Hypothalamus (tissue), 51 donors: ENCODE results near the gene NONO.
A peak's percentile ranks its signal among the peaks of the same experiment; 100 is the strongest.
"Not testable (repeated sequence)": the region's sequence is repeated elsewhere in the genome, so short reads cannot be mapped to it uniquely, and the experiment has no call there.

ENCODE experiments used
- DNase-seq, 51 donors: peaks; one replicate each; lab custom pipeline; 2025; lab: John Stamatoyannopoulos, UW

The NONO gene, protein sequence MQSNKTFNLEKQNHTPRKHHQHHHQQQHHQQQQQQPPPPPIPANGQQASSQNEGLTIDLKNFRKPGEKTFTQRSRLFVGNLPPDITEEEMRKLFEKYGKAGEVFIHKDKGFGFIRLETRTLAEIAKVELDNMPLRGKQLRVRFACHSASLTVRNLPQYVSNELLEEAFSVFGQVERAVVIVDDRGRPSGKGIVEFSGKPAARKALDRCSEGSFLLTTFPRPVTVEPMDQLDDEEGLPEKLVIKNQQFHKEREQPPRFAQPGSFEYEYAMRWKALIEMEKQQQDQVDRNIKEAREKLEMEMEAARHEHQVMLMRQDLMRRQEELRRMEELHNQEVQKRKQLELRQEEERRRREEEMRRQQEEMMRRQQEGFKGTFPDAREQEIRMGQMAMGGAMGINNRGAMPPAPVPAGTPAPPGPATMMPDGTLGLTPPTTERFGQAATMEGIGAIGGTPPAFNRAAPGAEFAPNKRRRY

DNA sequence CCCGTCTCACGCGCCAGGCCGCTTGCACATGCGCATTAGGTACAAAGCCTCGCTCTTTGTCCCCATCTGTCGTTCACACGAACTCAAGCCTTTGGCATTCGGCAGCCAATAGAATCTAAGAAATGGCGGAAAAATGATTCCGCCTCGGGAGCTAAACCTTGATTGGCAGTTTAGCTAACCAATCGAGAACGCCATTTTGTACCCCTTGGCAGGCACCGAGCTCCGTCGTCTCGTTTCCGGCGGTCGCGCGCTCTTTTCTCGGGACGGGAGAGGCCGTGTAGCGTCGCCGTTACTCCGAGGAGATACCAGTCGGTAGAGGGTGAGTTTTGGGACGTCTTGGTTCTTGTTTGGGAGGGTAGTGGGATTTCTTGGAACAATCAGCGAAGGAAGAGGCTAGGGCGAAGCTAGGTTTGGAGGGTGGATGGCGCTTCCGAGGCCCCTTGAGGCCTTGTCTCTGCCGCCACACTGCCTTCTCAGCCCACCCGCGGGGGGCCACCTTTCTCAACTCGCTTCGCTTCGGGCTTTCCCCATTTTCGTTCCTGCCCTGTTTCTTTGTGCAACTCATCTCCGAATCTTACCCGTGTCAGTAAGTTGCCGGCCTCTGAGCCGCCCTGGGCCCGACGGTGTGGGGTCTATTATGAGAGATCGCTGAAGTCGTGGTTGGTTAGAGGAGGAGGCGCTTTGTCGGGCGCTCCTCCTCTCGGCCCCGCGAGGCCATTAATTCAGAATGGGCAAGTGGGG lies at the start of gene NONO:
NONO (plus strand) TSS at position 233 of the 741 bp plus-strand sequence. CDS start 7,003 bp downstream, outside the sequence.
- peak; percentile 13 to 94 (median 75) for DNase-seq

DNA sequence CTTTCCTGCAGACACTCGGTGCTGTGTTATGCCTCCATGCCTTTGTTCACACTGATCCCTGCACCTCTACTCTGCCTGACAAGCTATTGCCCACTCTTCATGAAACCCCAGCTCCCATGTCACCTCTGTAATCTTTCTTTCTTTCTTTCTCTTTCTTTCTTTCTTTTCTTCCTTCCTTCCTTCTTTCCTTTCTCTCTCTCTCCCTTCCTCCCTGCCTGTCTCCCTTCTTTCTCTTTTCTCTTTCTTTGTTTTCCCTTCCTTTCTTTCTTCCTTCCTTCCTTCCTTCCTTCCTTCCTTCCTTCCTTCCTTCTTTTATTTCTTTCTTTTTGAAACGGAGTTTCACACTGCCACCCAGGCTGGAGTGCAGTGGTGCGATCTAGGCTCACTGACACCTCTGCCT lies 48.0 kb upstream of the NONO start:
- no peak for DNase-seq

DNA sequence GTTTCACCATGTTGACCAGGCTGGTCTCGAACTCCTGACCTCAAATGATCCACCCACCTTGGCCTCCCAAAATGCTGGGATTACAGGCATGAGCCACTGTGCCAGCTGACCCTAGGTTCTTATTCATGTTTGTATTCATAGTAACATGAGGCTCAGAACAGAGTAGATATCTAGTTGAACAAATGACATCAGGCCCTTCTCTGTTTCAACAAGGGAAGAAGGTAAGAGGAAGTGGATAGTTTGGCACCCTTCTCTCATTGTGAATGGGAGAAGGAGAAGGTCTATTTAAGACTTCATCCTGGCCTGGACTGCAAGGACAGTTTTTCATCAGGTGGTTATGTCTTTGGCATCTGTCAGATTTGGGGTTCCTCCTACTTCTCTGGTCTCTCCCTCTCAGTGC lies 46.6 kb upstream of the NONO start:
- DNase-seq, result no peak

DNA sequence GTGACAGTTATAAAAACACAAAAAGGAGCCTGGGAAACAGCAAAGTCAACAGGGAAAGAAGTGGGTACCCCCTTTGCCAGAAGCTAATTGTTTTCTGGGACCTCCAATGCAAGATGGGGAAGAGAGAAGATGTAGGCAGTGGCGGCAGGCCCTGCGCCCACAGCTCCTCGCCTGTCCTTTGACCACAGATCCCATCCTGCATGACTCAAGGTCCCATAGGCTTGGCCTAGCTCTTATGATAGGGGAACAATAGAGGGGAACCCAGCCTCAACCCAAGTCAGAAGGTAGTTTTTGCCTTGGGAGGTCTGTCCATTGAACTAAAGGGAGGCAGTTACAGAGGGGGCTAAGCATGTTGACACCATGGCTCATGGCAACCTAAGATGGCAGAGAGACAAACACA lies 43.7 kb upstream of the NONO start:
- DNase-seq, result no peak

DNA sequence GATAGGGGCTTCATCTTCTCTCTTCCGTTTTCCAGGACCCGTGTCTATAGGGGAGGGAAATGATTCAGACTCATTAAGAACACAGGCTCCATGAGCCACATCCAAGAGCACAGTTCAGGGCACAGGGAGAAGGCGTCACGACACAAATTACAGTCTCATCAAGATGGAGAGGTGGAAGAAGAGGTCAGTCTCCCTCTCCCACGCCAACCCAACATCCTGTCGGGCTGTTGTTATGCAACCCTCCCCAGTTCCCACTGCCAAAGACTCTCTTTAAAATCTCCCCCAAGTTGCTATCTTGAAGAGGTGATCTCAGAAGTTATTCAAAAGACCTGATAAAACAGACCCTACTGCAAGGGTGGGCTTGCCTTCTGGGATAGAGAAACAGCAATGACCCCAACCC lies 42.1 kb upstream of the NONO start:
- no peak for DNase-seq

DNA sequence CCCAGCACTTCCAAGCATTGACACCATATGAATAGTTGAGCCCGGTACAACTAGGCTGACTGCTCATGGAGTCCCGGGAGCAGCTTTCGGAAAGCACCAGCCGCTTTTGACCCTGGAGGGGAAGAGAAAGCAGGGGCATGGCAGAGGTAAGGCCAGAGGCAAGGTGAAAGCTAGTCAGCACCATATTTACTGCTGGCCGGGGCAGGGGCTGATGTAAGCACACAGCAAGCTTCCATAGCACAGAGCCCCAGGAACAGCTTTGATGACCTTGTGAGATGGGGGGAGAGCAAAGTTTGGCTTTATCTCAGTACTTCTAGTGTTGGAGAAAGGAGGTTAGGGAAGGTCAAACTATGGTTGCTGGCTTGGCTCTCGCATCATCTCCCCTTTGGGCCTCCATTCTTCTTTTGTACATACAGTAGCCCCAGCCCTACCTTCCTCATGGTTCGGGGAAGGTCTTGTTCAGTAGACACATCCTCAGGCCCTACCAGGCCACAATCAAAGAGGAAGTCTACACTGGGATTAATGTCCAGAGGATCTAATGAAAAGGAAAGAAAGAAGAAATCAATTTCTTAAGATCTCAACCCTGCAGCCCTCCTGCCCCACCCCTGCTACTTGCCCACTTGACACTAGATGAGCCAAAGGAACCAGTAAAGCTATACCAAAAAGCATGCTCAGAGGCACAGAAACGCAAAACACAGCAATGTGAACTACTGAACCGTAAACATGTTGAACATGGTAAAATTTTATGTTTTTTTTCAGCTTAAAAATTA lies 38.9 kb upstream of the NONO start:
- DNase-seq, result no peak

DNA sequence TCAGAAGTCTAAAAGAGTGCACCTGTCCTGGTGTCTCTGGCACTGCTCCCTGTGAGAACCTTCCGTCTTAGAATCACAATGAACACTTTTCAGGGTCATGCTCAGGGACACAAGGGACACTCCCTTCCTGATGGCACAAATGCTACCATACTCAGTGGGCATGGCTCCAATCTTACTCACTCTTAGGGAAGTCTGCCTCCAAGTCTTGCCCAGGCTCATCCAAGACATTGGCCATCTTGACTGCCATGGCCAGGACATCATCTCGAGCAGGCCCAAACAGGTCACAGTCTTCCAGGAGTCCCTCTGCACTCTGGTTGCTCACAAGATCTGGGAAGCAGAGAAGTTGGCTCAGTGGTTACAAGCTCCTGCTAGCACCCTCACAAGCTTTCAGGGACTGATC lies 38.3 kb upstream of the NONO start:
- DNase-seq, result no peak

DNA sequence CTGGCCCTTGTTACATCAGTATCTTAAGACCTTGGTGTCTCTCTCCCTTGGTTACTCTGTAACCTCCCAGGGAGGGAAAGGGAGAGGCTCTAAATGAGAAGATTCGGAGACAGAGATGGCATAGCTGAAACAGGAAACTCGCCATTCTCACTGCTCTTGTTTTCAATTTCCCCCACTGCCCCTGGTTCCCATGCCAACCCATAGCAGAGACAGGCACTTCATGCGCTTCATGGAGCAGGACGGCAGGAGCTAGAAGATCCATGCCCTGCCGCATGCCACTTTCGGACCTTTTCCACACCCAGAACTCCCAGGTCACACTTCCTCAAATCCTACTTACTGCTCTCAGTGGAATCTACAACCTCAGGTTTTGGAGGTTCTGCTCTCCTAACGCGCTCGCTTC lies 32.6 kb upstream of the NONO start:
- DNase-seq, result no peak

DNA sequence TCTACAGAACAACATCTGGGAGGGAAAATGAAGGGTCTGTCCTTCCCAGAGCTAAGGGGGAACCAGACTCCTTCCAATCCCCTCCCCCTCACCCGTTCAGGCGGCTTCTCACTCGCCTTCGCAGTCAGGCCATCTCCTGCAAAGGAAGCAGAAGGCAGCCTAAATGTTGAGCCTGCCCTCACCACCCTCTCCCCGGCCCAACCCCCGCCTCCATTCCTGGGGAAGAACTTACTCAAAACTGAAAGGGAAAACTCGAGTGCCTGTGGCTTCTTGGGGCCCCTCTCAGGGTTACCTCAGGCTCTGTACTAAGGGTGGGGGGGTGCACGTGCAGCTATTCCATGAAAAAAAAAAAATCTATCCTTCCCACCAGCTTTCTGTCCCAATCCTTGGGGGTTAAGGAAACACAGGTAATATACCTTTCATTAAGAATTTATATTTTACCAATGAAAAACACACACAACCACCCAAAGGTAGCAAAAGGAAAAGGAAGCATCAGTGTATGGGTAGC lies 31.9 kb upstream of the NONO start:
- DNase-seq, result no peak

DNA sequence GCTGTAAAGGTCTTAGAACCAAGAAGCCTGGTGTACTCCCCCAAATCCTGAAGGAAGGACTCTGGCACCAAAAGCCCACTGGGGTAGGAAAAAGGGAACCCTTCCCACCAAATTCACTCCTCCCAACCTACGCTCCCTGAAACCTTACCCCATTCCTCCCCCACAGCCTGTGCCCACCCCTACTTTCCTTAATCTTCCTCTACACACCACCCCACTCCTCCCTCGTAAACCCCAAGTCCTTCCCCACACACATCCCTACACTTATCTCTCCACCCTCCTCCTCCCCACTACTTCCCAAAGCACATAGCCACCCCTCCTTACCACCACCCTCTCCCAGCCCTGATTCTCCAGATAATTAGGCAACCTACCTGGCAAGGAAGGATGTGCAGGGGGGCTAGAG lies 31.2 kb upstream of the NONO start:
- DNase-seq, result no peak

DNA sequence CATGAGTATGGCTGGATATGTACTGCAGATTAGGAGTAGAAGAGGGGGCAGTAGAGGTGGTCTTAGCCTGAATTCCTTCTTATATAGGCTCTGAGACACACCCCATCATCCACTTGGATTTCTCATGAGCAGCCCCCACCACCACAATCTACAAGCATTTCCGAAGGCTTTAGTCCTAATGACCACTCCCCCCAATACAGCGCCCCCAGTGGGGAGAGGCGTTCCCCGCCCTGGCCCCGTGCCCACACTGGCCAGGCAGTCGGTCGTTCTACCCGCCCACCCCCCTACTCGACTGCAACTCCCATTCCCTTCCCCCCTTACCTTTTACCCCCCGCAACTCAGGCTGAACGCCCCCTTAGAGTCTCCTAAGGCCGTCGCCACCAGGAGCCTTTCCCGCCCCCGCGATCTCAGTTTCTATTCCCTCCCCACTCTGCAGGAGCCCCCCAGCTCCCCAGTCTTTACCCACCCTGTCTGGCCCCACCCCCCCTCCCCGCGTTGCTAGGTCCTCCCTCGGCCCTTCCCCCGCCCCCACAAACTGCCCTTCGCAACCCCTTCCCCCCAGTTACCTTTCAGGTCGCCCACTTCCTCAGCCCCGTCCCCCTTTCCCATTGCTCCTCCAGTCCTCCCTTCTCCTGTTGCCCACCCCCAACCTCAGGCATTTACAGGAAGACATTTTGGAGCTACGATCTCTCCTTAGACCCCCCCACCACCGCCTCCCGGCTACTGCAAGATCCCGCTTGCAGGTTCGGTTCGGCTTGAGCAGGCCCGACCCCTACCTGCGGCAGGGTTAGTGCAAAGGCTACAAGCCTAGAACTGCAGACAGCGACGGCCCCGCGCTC lies 30.0 kb upstream of the NONO start:
- peak in 33 of 51 donors; percentile 1 to 47 (median 6) for DNase-seq

DNA sequence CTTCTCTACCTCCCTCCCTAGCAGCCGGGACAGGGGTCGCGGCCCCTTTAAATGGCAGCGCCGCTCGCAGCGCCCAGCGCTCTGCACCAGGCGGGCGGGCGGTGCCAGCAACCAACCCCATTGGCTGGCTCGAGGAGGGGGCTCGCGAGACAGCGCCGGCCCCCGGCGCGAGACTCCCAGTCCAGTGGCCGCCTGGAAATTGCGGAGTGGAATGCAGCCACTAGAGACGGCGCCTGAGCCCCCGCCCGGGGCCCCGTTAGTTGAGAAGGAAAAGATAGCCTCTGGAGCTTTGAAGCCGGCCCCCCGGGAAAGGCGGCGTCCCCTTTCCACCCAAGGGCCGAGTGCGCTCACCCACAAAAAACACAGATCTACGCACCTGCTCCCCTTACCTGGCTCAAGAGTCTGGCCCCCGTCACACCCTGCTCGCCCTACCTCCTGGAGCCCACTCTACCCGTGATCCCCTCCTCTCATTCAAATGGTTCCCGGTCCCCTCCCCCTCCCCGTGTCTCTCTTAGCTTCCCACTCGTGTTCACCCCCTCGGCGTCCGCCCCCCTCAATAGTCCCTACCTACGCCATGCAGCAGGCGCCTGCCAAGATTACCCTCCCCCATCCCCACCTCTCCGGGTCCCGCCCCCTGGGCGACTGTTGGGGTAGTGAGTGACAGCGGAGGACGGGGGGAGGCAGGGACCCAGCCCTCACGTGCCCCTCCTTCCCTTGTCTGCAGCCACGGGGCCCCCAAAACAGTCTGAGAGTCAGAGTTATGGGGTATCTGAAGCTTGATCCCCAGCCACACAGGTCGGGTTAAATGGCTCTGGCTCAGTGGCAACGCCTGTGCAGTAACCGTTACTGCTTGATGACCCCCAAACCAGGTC lies 29.1 kb upstream of the NONO start, which contains the start of gene ZMYM3:
ZMYM3 (minus strand) TSS at position 49 of the 872 bp plus-strand sequence. CDS start 885 bp downstream, outside the sequence.
- peak; percentile 20 to 87 (median 69) for DNase-seq

DNA sequence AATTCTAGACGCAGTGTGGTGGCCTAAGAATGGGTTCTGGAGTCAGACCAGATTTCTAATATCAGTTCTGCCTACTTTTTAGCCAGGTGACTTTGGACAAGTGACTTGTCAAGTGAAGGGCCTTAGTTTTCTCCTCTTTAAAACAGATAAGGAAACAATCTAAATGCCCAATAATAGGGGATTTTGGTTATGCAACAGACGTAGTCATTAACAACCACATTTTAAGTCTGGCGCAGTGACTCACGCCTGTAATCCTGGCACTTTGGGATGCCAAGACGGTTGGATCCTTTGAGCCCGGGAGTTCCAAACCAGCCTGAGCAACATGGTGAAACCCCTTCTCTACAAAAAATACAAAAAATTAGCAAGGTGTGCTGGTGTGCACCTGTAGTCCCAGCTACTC lies 27.4 kb upstream of the NONO start:
- no peak for DNase-seq

DNA sequence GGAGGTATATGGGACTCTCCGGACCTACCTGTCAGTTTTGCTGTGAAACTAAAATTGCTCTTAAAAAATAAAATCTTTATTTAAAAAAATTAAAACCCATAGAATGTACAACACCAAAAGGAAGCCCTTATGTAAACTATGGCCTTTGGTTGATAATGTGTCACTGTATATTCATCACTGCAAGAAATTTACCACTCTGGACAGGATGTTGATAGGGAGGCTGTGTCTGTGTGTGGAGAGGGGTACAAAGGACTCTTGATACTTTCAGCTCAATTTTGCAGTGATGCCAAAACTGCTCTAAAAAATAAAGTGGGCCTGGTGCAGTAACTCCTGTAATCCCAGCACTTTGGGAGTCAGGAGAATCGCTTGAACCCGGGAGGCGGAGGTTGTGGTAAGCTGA lies 26.6 kb upstream of the NONO start:
- no peak for DNase-seq

DNA sequence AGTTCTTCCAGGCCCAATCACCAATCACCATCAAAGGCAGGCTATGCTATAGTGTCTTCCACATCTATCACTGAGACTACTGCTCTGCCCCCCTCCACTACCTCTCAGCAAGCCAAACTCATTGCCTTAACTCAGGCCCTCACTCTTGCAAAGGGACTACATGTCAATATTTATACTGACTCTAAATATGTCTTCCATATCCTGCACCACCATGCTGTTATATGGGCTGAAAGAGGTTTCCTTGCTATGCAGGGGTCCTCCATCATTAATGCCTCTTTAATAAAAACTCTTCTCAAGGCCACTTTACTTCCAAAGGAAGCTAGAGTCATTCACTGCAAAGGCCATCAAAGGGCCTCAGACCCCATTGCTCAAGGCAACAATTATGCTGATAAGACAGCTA lies 14.8 kb upstream of the NONO start:
- not testable (repeated sequence) for DNase-seq

DNA sequence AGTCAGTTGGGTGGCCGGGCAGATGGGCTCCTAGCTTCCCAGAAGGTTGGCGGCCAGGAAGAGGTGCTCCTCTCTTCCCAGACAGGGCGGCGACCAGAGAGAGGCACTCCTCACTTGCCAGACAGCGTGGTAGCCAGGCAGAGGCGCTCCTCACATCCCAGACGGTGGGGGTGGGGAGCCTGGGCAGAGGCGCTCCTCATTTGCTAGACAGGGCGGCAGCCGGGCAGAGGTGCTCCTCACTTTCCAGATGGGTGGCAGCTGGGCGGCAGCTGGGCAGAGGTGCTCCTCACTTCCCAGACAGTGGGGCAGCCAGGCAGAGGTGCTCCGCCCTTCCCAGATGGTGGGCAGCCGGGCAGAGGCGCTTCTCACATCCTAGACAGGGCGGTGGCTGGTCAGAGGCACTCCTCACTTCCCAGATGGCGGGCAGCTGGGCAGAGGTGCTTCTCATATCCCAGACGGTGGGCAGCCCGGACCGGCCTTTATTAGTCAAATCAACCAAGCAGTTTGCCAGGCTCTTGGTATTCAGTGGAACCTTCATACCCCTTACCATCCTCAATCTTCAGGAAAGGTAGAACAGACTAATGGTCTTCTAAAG lies 13.5 kb upstream of the NONO start:
- no peak for DNase-seq

DNA sequence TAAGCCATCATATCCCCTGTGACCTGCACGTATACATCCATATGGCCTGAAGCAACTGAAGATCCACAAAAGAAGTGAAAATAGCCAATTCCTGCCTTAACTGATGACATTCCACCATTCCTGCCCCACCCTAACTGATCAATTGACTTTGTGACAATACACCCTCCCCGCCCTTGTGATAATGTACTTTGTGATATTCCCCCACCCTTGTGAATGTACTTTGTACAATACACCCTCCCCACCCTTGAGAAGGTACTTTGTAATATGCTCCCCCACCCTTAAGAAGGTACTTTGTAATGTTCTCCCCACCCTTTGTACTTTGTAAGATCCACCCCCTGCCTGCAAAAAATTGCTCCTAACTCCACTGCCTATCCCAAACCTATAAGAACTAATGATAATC lies 11.1 kb upstream of the NONO start:
- not testable (repeated sequence) for DNase-seq

DNA sequence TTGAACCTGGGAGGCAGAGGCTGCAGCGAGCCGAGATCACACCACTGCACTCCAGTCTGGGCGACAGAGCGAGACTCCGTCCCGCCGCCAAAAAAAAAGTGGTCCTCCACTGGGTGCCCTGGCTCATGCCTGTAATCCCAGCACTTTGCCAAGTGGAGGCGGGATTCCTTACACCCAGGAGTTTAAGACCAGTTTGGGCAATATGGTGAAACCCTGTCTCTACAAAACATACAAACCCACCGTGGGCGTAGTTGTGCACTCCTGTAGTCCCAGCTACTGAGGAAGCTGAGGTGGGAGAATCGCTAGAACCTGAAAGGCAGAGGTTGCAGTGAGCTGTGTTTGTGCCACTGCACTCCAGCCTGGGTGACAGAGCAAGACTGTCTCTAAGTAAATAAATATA lies 2.1 kb upstream of the NONO start:
- not testable (repeated sequence) for DNase-seq
